Lower lobe of right lung (tissue), 2 donors: Measurements from ENCODE around the gene MICU2. TPM values are rescaled to one million over a fixed set of nuclear protein-coding genes. Genes with fewer than 3 reads are reported as not detected.

ENCODE experiments used
- ATAC-seq, 2 donors: fragments of 200-7000 bp; cut with Tn5 transposase; one replicate each; pipeline ENCODE4 v1.9.1; 2020 to 2022; ENCODE audit warnings: mild to moderate bottlenecking in 2 of 2, moderate library complexity in 2 of 2
- DNase-seq: peaks from one replicate; pipeline ENCODE4 v3.0.0-alpha.2; 2020
- H3K27ac ChIP-seq: fragments of 200-600 bp; one replicate; pipeline ENCODE4 v1.8.0; 2022
- H3K27me3 ChIP-seq: fragments of 200-600 bp; one replicate; pipeline ENCODE4 v1.8.0; 2022; ENCODE audit warnings: low read depth
- H3K36me3 ChIP-seq: fragments of 200-600 bp; one replicate; pipeline ENCODE4 v1.8.0; 2022; ENCODE audit warnings: mild to moderate bottlenecking
- H3K4me1 ChIP-seq: fragments of 200-600 bp; one replicate; pipeline ENCODE4 v1.8.0; 2022
- H3K4me3 ChIP-seq: fragments of 200-600 bp; one replicate; pipeline ENCODE4 v1.8.0; 2022; ENCODE audit warnings: mild to moderate bottlenecking
- H3K9me3 ChIP-seq: fragments of 200-600 bp; one replicate; pipeline ENCODE4 v1.8.0; 2022
- intact Hi-C: fragments of 100-400 bp; cut with DNase I; formaldehyde crosslinking; loops from one replicate; pipeline ENCODE4 v1.11.0; 2022
- total RNA-seq: library from RNA; stranded (reverse); fragmentation: NEBNext Ultra II Directional; extraction: Animal tissue kit (Norgen Biotek cat#: 25700); gene quantifications from one replicate; pipeline ENCODE4 v1.2.1, GENCODE V29; 2021
- TF ChIP-seq, protein P1 (sequence below): fragments of 200-600 bp; IDR thresholded peaks from one replicate; pipeline ENCODE4 v1.8.0; 2022; ENCODE audit warnings: antibody characterized with exemption, mild to moderate bottlenecking
- donor health status: DM: no; HTN: yes; CAD: no; lungs with severe emphysema.

The MICU2 gene
- total RNA-seq, 1 donor from 2014 or later, result 34.8 TPM

GRCh38 chr13:21475115-21475514 is 128.9 kb downstream of the MICU2 start:
- Histone ChIP-seq H3K4me1 (peaks cover 17% of the 10 kb centered on the region), H3K36me3 (no peaks in the 10 kb centered on the region), H3K27me3 (no peaks in the 10 kb centered on the region), H3K4me3 (no peak overlapping the region), H3K27ac (no peak overlapping the region), H3K9me3 (no peaks in the 10 kb centered on the region)
- TF ChIP-seq, protein P1, sequence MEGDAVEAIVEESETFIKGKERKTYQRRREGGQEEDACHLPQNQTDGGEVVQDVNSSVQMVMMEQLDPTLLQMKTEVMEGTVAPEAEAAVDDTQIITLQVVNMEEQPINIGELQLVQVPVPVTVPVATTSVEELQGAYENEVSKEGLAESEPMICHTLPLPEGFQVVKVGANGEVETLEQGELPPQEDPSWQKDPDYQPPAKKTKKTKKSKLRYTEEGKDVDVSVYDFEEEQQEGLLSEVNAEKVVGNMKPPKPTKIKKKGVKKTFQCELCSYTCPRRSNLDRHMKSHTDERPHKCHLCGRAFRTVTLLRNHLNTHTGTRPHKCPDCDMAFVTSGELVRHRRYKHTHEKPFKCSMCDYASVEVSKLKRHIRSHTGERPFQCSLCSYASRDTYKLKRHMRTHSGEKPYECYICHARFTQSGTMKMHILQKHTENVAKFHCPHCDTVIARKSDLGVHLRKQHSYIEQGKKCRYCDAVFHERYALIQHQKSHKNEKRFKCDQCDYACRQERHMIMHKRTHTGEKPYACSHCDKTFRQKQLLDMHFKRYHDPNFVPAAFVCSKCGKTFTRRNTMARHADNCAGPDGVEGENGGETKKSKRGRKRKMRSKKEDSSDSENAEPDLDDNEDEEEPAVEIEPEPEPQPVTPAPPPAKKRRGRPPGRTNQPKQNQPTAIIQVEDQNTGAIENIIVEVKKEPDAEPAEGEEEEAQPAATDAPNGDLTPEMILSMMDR, result no peak
- DNase-seq, result no peak
- no peak for ATAC-seq
- intact Hi-C loops, result no loop called here

DNA sequence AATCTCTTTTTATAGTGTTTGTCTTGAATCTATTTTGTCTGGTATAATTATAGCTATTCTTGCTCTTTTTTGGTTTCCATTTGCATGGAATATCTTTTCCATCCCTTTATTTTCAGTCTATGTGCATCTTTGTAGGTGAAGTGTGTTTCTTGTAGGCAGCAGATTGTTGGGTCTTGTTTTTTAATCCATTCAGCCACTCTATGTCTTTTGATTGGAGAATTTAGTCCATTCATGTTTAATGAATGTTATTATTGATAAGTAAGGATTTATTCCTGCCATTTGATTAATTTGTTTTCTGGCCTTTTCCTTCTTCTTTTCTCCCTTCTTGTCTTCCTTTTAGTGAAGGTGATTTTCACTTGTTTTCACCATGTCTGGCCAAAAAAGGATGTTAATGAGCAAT is 133.2 kb downstream of the MICU2 start:
- Histone ChIP-seq H3K27ac (no peak overlapping the region), H3K4me3 (no peak overlapping the region), H3K36me3 (no peaks in the 10 kb centered on the region), H3K9me3 (no peaks in the 10 kb centered on the region), H3K4me1 (no peaks in the 10 kb centered on the region), H3K27me3 (no peaks in the 10 kb centered on the region)
- TF ChIP-seq, protein P1, result no peak
- ATAC-seq, result no peak
- no peak for DNase-seq
- intact Hi-C loops, result no loop called here

DNA sequence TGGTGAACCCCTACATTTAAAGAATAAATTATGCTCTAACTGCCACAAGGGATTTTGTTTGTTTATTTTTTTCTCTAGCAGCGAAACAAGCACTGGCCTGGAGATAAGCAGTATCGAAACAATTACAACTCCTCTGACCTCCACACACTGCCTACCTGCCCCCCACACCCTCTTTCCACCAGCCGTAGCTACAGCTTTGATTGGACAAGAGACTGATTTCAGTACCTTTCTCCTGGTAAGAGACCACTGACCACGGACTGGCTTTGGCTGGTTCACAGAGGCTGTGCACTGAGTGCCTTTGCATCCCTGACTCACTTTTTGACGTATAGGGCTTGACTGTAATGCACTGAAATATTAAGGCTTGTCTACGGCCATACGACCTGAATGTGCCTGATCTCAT is 137.4 kb downstream of the MICU2 start:
- no peak overlapping the region for H3K4me3 ChIP-seq
- H3K9me3 ChIP-seq, result no peaks in the 10 kb centered on the region
- no peaks in the 10 kb centered on the region for H3K4me1 ChIP-seq
- intact Hi-C loops, result no loop called here
- no peaks in the 10 kb centered on the region for H3K36me3 ChIP-seq
- TF ChIP-seq, protein P1, result no peak
- ATAC-seq (peak in 1 of 2 donors; percentile 54), DNase-seq (no peak)
- H3K27me3 ChIP-seq, result no peaks in the 10 kb centered on the region
- peak overlapping the region; percentile 62 for H3K27ac ChIP-seq

- Histone ChIP-seq H3K27me3 (no peaks in the 10 kb centered on the region), H3K4me3 (no peak overlapping the region), H3K4me1 (no peaks in the 10 kb centered on the region), H3K27ac (peak overlapping the region; percentile 62), H3K9me3 (no peaks in the 10 kb centered on the region), H3K36me3 (no peaks in the 10 kb centered on the region)
- intact Hi-C loops, result no loop called here
- ATAC-seq, result peak; percentile 96 to 97
- DNase-seq, result peak; percentile 54
- TF ChIP-seq, protein P1, result no peak
Measured at GRCh38 chr13:21465710-21466160, 138.2 kb downstream of the MICU2 start.

DNA sequence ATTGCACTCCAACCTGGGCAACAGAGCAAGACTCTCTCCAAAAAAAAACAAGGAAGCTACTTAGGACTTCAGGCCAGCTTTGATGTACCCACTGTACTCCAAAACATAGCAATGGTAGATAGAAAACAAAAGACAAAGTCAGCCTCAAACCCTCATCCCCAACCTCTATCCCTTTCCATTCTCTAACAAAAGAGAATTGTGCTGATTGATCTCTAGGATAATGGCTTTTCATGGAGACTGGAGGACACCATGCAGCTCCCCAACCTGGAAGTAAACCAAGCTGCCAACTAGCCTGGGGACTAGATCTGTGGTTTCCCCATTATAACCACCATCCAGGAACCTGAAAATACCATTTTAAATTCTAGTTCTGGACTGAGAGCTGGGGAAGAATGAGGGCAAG is 140.5 kb downstream of the MICU2 start:
- DNase-seq, result no peak
- Histone ChIP-seq H3K27ac (no peak overlapping the region), H3K27me3 (no peaks in the 10 kb centered on the region), H3K4me1 (no peaks in the 10 kb centered on the region), H3K9me3 (no peaks in the 10 kb centered on the region), H3K36me3 (no peaks in the 10 kb centered on the region), H3K4me3 (no peak overlapping the region)
- TF ChIP-seq, protein P1, result no peak
- intact Hi-C loops, result no loop called here
- no peak for ATAC-seq

- H3K36me3 ChIP-seq, result no peaks in the 10 kb centered on the region
- peaks cover 21% of the 10 kb centered on the region for H3K4me1 ChIP-seq
- TF ChIP-seq, protein P1, result no peak
- H3K27me3 ChIP-seq, result no peaks in the 10 kb centered on the region
- no peak overlapping the region for H3K27ac ChIP-seq
- H3K9me3 ChIP-seq, result no peaks in the 10 kb centered on the region
- no peak overlapping the region for H3K4me3 ChIP-seq
- ATAC-seq (no peak), DNase-seq (no peak)
- intact Hi-C loops, result no loop called here
Measured at GRCh38 chr13:21461131-21461530, 142.8 kb downstream of the MICU2 start.
